SU-DHL-6 (cell line): ENCODE results near the gene TEX55.

Experiments
- CTCF ChIP-seq: fragments of 200-600 bp; sonication (generic); IDR thresholded peaks from one replicate; pipeline ENCODE4 v1.5.1; 2017; ENCODE audit warnings: antibody characterized with exemption, mild to moderate bottlenecking, low read length, moderate library complexity; ENCODE audit not compliant: insufficient read depth, poor library complexity, severe bottlenecking
- EZH2phosphoT487 ChIP-seq: fragments of 200-600 bp; sonication (generic), shearing (Covaris generic); conservative IDR thresholded peaks from 2 replicates; pipeline ENCODE4 v1.6.1; 2018; ENCODE audit warnings: mild to moderate bottlenecking, antibody characterized with exemption, low read length, moderate library complexity, mixed read lengths

GRCh38 chr3:119177321-119177720 is 31.4 kb downstream of the TEX55 start:
- TF ChIP-seq CTCF (no peak), EZH2phosphoT487 (no peak)
